HG02885 (cell line): ENCODE measurements around the gene UIMC1.
"Not testable (repeated sequence)": the region's sequence is repeated elsewhere in the genome, so short reads cannot be mapped to it uniquely, and the experiment has no call there.

ENCODE experiments used
- ATAC-seq: cut with Tn5 transposase; IDR thresholded peaks from one replicate; pipeline ENCODE4 v1.9.1; 2021; ENCODE audit warnings: mild to moderate bottlenecking; ENCODE audit not compliant: unreplicated experiment, poor library complexity

Gene UIMC1

GRCh38 chr5:176875014-176875550 is 131.5 kb downstream of the UIMC1 start:
- no peak for ATAC-seq

GRCh38 chr5:176874198-176874780 is 132.3 kb downstream of the UIMC1 start:
- ATAC-seq, result no peak

- ATAC-seq, result no peak
These were observed 132.9 kb downstream of the UIMC1 start for GRCh38 chr5:176873541-176874172.

GRCh38 chr5:176873011-176873410 is 133.6 kb downstream of the UIMC1 start:
- ATAC-seq, result not testable (repeated sequence)

- not testable (repeated sequence) for ATAC-seq
These were observed 134.0 kb downstream of the UIMC1 start for GRCh38 chr5:176872586-176872985.

- not testable (repeated sequence) for ATAC-seq
These were observed 135.9 kb downstream of the UIMC1 start for GRCh38 chr5:176870644-176871043.

GRCh38 chr5:176870110-176870591 is 136.4 kb downstream of the UIMC1 start:
- ATAC-seq, result no peak

- ATAC-seq, result no peak
These were observed 137.0 kb downstream of the UIMC1 start for GRCh38 chr5:176869501-176870109.

- no peak for ATAC-seq
These were observed 137.8 kb downstream of the UIMC1 start for GRCh38 chr5:176868731-176869130.

- ATAC-seq, result no peak
These were observed 138.5 kb downstream of the UIMC1 start for GRCh38 chr5:176868126-176868525.

GRCh38 chr5:176866707-176867310 is 139.8 kb downstream of the UIMC1 start:
- no peak for ATAC-seq

- no peak for ATAC-seq
These were observed 140.6 kb downstream of the UIMC1 start for GRCh38 chr5:176865964-176866363.

- ATAC-seq, result no peak
These were observed 141.8 kb downstream of the UIMC1 start for GRCh38 chr5:176864755-176865154.

- no peak for ATAC-seq
These were observed 142.8 kb downstream of the UIMC1 start for GRCh38 chr5:176863765-176864098.

- ATAC-seq, result no peak
These were observed 143.4 kb downstream of the UIMC1 start for GRCh38 chr5:176863041-176863764.

- no peak for ATAC-seq
These were observed 144.1 kb downstream of the UIMC1 start for GRCh38 chr5:176862330-176862995.

- ATAC-seq, result no peak
These were observed 145.3 kb downstream of the UIMC1 start for GRCh38 chr5:176861276-176861675.

- ATAC-seq, result no peak
These were observed 146.2 kb downstream of the UIMC1 start for GRCh38 chr5:176860381-176860780.

- ATAC-seq, result no peak
These were observed 146.7 kb downstream of the UIMC1 start for GRCh38 chr5:176859916-176860315.

- ATAC-seq, result no peak
These were observed 148.7 kb downstream of the UIMC1 start for GRCh38 chr5:176857894-176858273.
